Neural progenitor cell (in vitro differentiated cells): Measurements from ENCODE around the gene PRUNE2.

ENCODE experiments used
- CTCF ChIP-seq: fragments of 200-600 bp; sonication (generic); IDR thresholded peaks from 2 replicates; pipeline ENCODE4 v1.5.1; 2017; ENCODE audit warnings: antibody characterized with exemption, mild to moderate bottlenecking
- EZH2 ChIP-seq: fragments of 200-600 bp; sonication (generic); IDR thresholded peaks from 2 replicates; pipeline ENCODE4 v1.6.1; 2017; ENCODE audit warnings: antibody characterized with exemption, mild to moderate bottlenecking, moderate library complexity

GRCh38 chr9:76932757-76933156 lies 26.8 kb upstream of the PRUNE2 start:
- TF ChIP-seq CTCF (no peak), EZH2 (no peak)
